22Rv1 (cell line): ENCODE measurements around the gene C4BPB.

Source experiments
- CTCF ChIP-seq: fragments of 450-650 bp; IDR thresholded peaks from 2 replicates; pipeline ENCODE4 v1.5.1; 2017; ENCODE audit warnings: mild to moderate bottlenecking
- ZFX ChIP-seq: fragments of 450-650 bp; IDR thresholded peaks from 2 replicates; pipeline ENCODE4 v1.6.1; 2017; ENCODE audit warnings: antibody characterized with exemption, borderline replicate concordance

GRCh38 chr1:207112616-207113296, 24.1 kb downstream of the C4BPB start:
- TF ChIP-seq CTCF (no peak), ZFX (no peak)
